ENCODE measurements around the gene ATP13A3. TPM values are rescaled to one million over a fixed set of nuclear protein-coding genes. Genes with fewer than 3 reads are reported as not detected.

The ATP13A3 gene
- total and polyA plus RNA-seq, 12 donors = 17.6 to 111 (median 63.3) TPM

- H3K4me1 ChIP-seq (replicated peaks in 1 of 2) = no peaks in the 10 kb centered on the region
- no peak overlapping the region for H3K27ac ChIP-seq
- intact Hi-C loops (cut with DNase I) = no loop called here
- 88 to 97% (median 91%) methylated on average over 7 to 8 of the region's 8 CpGs for WGBS, 4 donors
- no peaks in the 10 kb centered on the region for H3K9me3 ChIP-seq (replicated peaks in 1 of 3)
- TF ChIP-seq CTCF (IDR thresholded peaks at IDR 0.05) = no peak
- no peak overlapping the region for H3K4me3 ChIP-seq
- H3K36me3 ChIP-seq (replicated peaks in 1 of 2) = no peaks in the 10 kb centered on the region
- H3K27me3 ChIP-seq = peaks cover 4% of the 10 kb centered on the region
- DNase-seq = peak in 1 of 7 donors; percentile 4
Measured at GRCh38 chr3:194387926-194388418, 98.8 kb downstream of the ATP13A3 start.

GRCh38 chr3:194387276-194387675, 99.5 kb downstream of the ATP13A3 start:
- Histone ChIP-seq H3K27ac (no peak overlapping the region), H3K27me3 (peaks cover 4% of the 10 kb centered on the region), H3K36me3 (replicated peaks in 1 of 2) (no peaks in the 10 kb centered on the region), H3K9me3 (replicated peaks in 1 of 3) (no peaks in the 10 kb centered on the region), H3K4me3 (no peak overlapping the region), H3K4me1 (replicated peaks in 1 of 2) (no peaks in the 10 kb centered on the region)
- peak in 2 of 7 donors; percentile 4 to 5 for DNase-seq
- intact Hi-C loops (cut with DNase I) = no loop called here
- no peak for TF ChIP-seq CTCF (IDR thresholded peaks at IDR 0.05)
- TF ChIP-seq POLR2A (IDR thresholded peaks at IDR 0.05) = no peak
- WGBS, 4 donors = 89 to 95% (median 92%) methylated on average over 5 to 6 of the region's 6 CpGs

GRCh38 chr3:194386648-194387047, 100.2 kb downstream of the ATP13A3 start:
- Histone ChIP-seq H3K4me3 (no peak overlapping the region), H3K27me3 (peaks cover 4% of the 10 kb centered on the region), H3K36me3 (replicated peaks in 1 of 2) (no peaks in the 10 kb centered on the region), H3K9me3 (replicated peaks in 1 of 3) (no peaks in the 10 kb centered on the region), H3K4me1 (replicated peaks in 1 of 2) (no peaks in the 10 kb centered on the region), H3K27ac (no peak overlapping the region)
- intact Hi-C loops (cut with DNase I) = no loop called here
- TF ChIP-seq CTCF (IDR thresholded peaks at IDR 0.05) (no peak), POLR2A (IDR thresholded peaks at IDR 0.05) (no peak)
- no peak for DNase-seq
- WGBS, 4 donors = 51 to 75% (median 65%) methylated on average over 7 of the region's 7 CpGs

- no peaks in the 10 kb centered on the region for H3K36me3 ChIP-seq (replicated peaks in 1 of 2)
- 73 to 84% (median 81%) methylated on average over 15 of the region's 15 CpGs for WGBS, 4 donors
- no peak overlapping the region for H3K4me3 ChIP-seq
- TF ChIP-seq POLR2A (IDR thresholded peaks at IDR 0.05) (no peak), CTCF (IDR thresholded peaks at IDR 0.05) (no peak)
- no peaks in the 10 kb centered on the region for H3K4me1 ChIP-seq (replicated peaks in 1 of 2)
- H3K27ac ChIP-seq = no peak overlapping the region
- intact Hi-C loops (cut with DNase I) = no loop called here
- H3K9me3 ChIP-seq (replicated peaks in 1 of 3) = no peaks in the 10 kb centered on the region
- peaks cover 4% of the 10 kb centered on the region for H3K27me3 ChIP-seq
- peak in 1 of 7 donors; percentile 14 for DNase-seq
Measured at GRCh38 chr3:194386066-194386465, 100.7 kb downstream of the ATP13A3 start.
